NT2/D1 (cell line): ENCODE measurements around the gene HORMAD1.

ENCODE experiments used
- YY1 ChIP-seq: IDR thresholded peaks from 2 replicates; pipeline ENCODE4 v1.6.1; 2011; ENCODE audit not compliant: insufficient read length, insufficient read depth
- ZNF274 ChIP-seq: IDR thresholded peaks from 2 replicates; pipeline ENCODE4 v1.6.1; 2011; ENCODE audit warnings: mild to moderate bottlenecking, low read depth, low read length

DNA sequence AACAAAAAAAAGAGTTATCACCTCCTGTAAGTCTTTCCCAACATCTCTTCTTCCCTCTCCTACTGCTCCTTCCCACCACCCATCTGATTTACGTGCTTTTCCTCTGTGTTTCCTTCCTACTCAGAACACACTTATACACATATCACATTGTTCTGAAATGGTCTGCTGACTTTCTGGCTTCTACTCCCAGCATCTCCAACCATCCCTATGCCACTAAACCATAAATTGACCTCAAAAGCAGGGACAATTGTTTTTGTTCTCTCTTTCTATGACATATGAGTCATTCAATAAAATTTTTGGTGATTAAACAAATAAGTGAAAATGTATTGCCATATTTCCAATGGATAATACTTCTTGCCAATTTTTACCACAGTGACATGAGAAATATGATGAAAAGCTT, 31.9 kb downstream of the HORMAD1 start:
- TF ChIP-seq YY1 (no peak), ZNF274 (no peak)
